Lower leg skin (tissue), 3 donors: ENCODE results near the gene ATP5ME.

ENCODE experiments used
- POLR2A ChIP-seq, 2 donors: fragments of 450-650 bp; IDR thresholded peaks; one replicate each; pipeline ENCODE4 v1.6.1; 2016 to 2017; ENCODE audit warnings: antibody characterized with exemption in 2 of 2, mild to moderate bottlenecking in 1 of 2, moderate library complexity in 1 of 2
- TF ChIP-seq, protein P1 (sequence below), 3 donors: fragments of 450-650 bp; IDR thresholded peaks; one replicate each; pipeline ENCODE4 v1.5.1; 2016; ENCODE audit warnings: antibody characterized with exemption in 3 of 3, mild to moderate bottlenecking in 3 of 3, moderate library complexity in 2 of 3

DNA sequence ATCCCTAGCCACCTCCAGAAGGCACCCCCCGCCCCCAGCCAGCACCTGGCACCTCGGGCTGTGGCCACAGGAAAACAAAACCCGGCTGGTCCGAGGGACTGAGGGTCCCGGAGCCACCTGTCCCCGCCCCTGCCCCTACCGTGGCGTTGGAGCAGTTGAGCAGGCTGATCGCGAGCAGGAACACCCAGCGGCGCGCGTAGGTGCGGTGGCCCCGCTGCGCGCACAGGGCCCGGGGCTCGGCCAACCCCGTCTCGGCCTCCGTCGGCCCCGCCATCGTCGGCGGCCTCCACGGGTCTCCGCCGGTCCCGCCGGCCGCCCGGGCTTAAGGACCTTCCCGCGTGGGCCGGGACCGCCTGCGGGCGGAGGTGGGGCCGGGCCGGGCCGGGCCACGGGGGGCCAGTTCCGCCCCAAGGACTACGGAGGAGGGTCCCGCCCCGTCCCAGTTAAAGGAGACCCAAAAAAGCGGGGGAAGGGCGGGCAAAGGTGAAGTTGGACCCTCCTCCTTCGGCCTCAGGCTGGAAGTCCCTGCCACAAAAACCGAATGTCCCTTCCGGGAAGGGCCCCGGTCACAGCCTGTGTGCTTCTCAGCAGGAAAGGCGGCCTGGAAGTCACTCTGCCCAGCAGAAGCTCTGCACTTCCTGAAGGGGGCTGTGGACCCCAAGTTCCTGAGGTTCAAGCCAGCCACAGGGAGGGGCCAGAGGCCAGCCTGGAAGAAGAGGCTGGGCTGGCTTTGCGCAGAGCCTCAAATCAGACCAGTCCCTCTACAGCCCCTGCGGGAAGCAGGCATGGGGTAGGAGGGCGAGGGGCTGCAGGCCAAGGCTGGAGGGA lies 15.0 kb upstream of the ATP5ME start, which contains the start of gene SLC49A3:
- TF ChIP-seq, protein P1, sequence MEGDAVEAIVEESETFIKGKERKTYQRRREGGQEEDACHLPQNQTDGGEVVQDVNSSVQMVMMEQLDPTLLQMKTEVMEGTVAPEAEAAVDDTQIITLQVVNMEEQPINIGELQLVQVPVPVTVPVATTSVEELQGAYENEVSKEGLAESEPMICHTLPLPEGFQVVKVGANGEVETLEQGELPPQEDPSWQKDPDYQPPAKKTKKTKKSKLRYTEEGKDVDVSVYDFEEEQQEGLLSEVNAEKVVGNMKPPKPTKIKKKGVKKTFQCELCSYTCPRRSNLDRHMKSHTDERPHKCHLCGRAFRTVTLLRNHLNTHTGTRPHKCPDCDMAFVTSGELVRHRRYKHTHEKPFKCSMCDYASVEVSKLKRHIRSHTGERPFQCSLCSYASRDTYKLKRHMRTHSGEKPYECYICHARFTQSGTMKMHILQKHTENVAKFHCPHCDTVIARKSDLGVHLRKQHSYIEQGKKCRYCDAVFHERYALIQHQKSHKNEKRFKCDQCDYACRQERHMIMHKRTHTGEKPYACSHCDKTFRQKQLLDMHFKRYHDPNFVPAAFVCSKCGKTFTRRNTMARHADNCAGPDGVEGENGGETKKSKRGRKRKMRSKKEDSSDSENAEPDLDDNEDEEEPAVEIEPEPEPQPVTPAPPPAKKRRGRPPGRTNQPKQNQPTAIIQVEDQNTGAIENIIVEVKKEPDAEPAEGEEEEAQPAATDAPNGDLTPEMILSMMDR (IDR thresholded peaks at IDR 0.05): no peak
- no peak for TF ChIP-seq POLR2A (IDR thresholded peaks at IDR 0.05)
